Lower leg skin (tissue), 4 donors: ENCODE measurements around the gene FHOD3. TPM values are rescaled to one million over a fixed set of nuclear protein-coding genes. Genes with fewer than 3 reads are reported as not detected.

Experiments used
- DNase-seq, 2 donors: peaks; one replicate each; pipeline ENCODE4 v3.0.0-alpha.2; 2019; ENCODE audit warnings: low spot score in 2 of 2
- H3K4me3 ChIP-seq: fragments of 200-600 bp; sonication (generic); 2 replicates; pipeline ENCODE4 v1.5.1; 2017; ENCODE audit warnings: mild to moderate bottlenecking, low read depth; ENCODE audit not compliant: poor library complexity, severe bottlenecking
- CTCF ChIP-seq, 3 donors: fragments of 450-650 bp; IDR thresholded peaks; one replicate each; pipeline ENCODE4 v1.5.1; 2016; ENCODE audit warnings: antibody characterized with exemption in 3 of 3, mild to moderate bottlenecking in 3 of 3, moderate library complexity in 2 of 3
- POLR2A ChIP-seq, 2 donors: fragments of 450-650 bp; IDR thresholded peaks; one replicate each; pipeline ENCODE4 v1.6.1; 2016 to 2017; ENCODE audit warnings: antibody characterized with exemption in 2 of 2, mild to moderate bottlenecking in 1 of 2, moderate library complexity in 1 of 2
- WGBS, 2 donors: methylation state at CpG; one replicate each; pipeline ENCODE4 v1.1.5; 2018; 5-methylcytosine and 5-hydroxymethylcytosine counted together
- intact Hi-C: fragments of 100-400 bp; cut with DNase I; formaldehyde crosslinking; loops from one replicate; pipeline ENCODE4 v1.15.0; 2023; ENCODE audit warnings: low total_unique reads
- total RNA-seq, 4 donors: library from RNA; depleted of rRNA; stranded (reverse); fragments of >200 nt; gene quantifications; one replicate each; pipeline ENCODE4 v1.1.0, GENCODE V29; 2016

The FHOD3 gene
- total RNA-seq, 4 donors from 2014 or later: 5.3 to 15.1 (median 7.8) TPM

- TF ChIP-seq POLR2A (IDR thresholded peaks at IDR 0.05): no peak
- no peak for TF ChIP-seq CTCF (IDR thresholded peaks at IDR 0.05)
- WGBS, 2 donors: 86 to 89% methylated on average over 3 of the region's 3 CpGs
- H3K4me3 ChIP-seq: no peak overlapping the region
- intact Hi-C loops: no loop called here
- DNase-seq: no peak
These were observed 30.9 kb downstream of the FHOD3 start for GRCh38 chr18:36328385-36328858.

GRCh38 chr18:36328916-36329315, 31.4 kb downstream of the FHOD3 start:
- intact Hi-C loops: no loop called here
- DNase-seq: no peak
- WGBS, 2 donors: 92 to 95% methylated on average over 6 of the region's 6 CpGs
- H3K4me3 ChIP-seq: no peak overlapping the region
- TF ChIP-seq POLR2A (IDR thresholded peaks at IDR 0.05) (no peak), CTCF (IDR thresholded peaks at IDR 0.05) (no peak)

GRCh38 chr18:36329684-36330434, 32.3 kb downstream of the FHOD3 start:
- no peak overlapping the region for H3K4me3 ChIP-seq
- DNase-seq: no peak
- intact Hi-C loops: no loop called here
- TF ChIP-seq POLR2A (IDR thresholded peaks at IDR 0.05) (no peak), CTCF (IDR thresholded peaks at IDR 0.05) (no peak)
- 85 to 88% methylated on average over 3 of the region's 3 CpGs for WGBS, 2 donors

GRCh38 chr18:36330435-36331052, 33.0 kb downstream of the FHOD3 start:
- no peak for DNase-seq
- 87% methylated on average over 6 of the region's 6 CpGs for WGBS, 2 donors
- intact Hi-C loops: no loop called here
- TF ChIP-seq POLR2A (IDR thresholded peaks at IDR 0.05) (no peak), CTCF (IDR thresholded peaks at IDR 0.05) (no peak)
- H3K4me3 ChIP-seq: no peak overlapping the region

GRCh38 chr18:36331521-36331971, 34.0 kb downstream of the FHOD3 start:
- DNase-seq: no peak
- TF ChIP-seq CTCF (IDR thresholded peaks at IDR 0.05) (no peak), POLR2A (IDR thresholded peaks at IDR 0.05) (no peak)
- H3K4me3 ChIP-seq: no peak overlapping the region
- WGBS, 2 donors: 71 to 81% methylated on average over 5 of the region's 5 CpGs
- intact Hi-C loops: no loop called here
